HG03378 (cell line): ENCODE results near the gene ZNF582.

ENCODE experiments used
- ATAC-seq: cut with Tn5 transposase; IDR thresholded peaks from one replicate; pipeline ENCODE4 v1.9.1; 2021; ENCODE audit warnings: mild to moderate bottlenecking, moderate library complexity; ENCODE audit not compliant: unreplicated experiment

ZNF582 gene

GRCh38 chr19:56393119-56394012 lies at the start of gene ZNF582:
ZNF582 (minus strand) TSS chr19:56393534; CDS start chr19:56391752, 1,782 bp downstream.
- peak; percentile 86 for ATAC-seq

- ATAC-seq: no peak
These were observed 48.0 kb upstream of the ZNF582 start for GRCh38 chr19:56441206-56441792.

- no peak for ATAC-seq
These were observed 30.6 kb upstream of the ZNF582 start for GRCh38 chr19:56423985-56424353.

- ATAC-seq: no peak
These were observed 30.1 kb upstream of the ZNF582 start for GRCh38 chr19:56423276-56423984.

GRCh38 chr19:56405062-56405461 lies 11.7 kb upstream of the ZNF582 start:
- ATAC-seq: no peak

GRCh38 chr19:56404705-56405056 lies 11.3 kb upstream of the ZNF582 start:
- no peak for ATAC-seq

- ATAC-seq: peak; percentile 67
These were observed 10.7 kb upstream of the ZNF582 start, which contains the start of gene ZNF583 for GRCh38 chr19:56403764-56404704. ZNF583 (plus strand) TSS chr19:56404332; CDS start chr19:56407115, 2,783 bp downstream.

- peak; percentile 28 for ATAC-seq
These were observed 9.9 kb upstream of the ZNF582 start for GRCh38 chr19:56403261-56403660.

- no peak for ATAC-seq
These were observed 7.2 kb upstream of the ZNF582 start for GRCh38 chr19:56400485-56400884.

- no peak for ATAC-seq
These were observed 5.5 kb upstream of the ZNF582 start for GRCh38 chr19:56398809-56399208.

GRCh38 chr19:56383826-56384605 lies 9.3 kb downstream of the ZNF582 start:
- no peak for ATAC-seq

GRCh38 chr19:56377105-56377924 lies 16.0 kb downstream of the ZNF582 start:
- ATAC-seq: no peak

GRCh38 chr19:56372281-56372680 lies 21.1 kb downstream of the ZNF582 start:
- no peak for ATAC-seq

- ATAC-seq: no peak
These were observed 23.3 kb downstream of the ZNF582 start for GRCh38 chr19:56369886-56370676.

- peak; percentile 70 for ATAC-seq
These were observed 25.3 kb downstream of the ZNF582 start for GRCh38 chr19:56367829-56368711.

- no peak for ATAC-seq
These were observed 32.5 kb downstream of the ZNF582 start for GRCh38 chr19:56360841-56361240.

- no peak for ATAC-seq
These were observed 36.4 kb downstream of the ZNF582 start for GRCh38 chr19:56356944-56357343.
